HEK293 (cell line): ENCODE data around the gene ZSCAN31.

Source experiments
- CTCF ChIA-PET: fragments of 350-600 bp; formaldehyde crosslinking; extraction: SDS; loops from one replicate; lab custom pipeline; 2021; ENCODE audit warnings: antibody characterized with exemption; lab: Yijun Ruan, JAX
- POLR2A ChIA-PET: fragments of 300-600 bp; formaldehyde crosslinking; extraction: SDS; loops from one replicate; lab custom pipeline; 2020; ENCODE audit warnings: antibody characterized with exemption, inconsistent platforms; lab: Yijun Ruan, JAX
- H3K27ac ChIP-seq: fragments of 200-500 bp; sonication (Bioruptor generic); 2 replicates; pipeline ENCODE4 v1.5.1; 2014; ENCODE audit warnings: low read depth, low read length, control low read depth, inconsistent platforms; ENCODE audit errors: extremely low read depth
- H3K36me3 ChIP-seq, 2 experiments: fragments of 200-500 bp in 1 of 2; sonication (Bioruptor generic) in 1 of 2; 1 replicate in 1 of 2; 2 replicates in 1 of 2; pipeline ENCODE4 v1.5.1; 2014 to 2017; ENCODE audit warnings: inconsistent platforms in 2 of 2, low read length in 2 of 2; ENCODE audit not compliant: control insufficient read depth in 2 of 2, insufficient read depth in 1 of 2
- H3K4me1 ChIP-seq: fragments of 200-500 bp; sonication (Bioruptor generic); 2 replicates; pipeline ENCODE4 v1.5.1; 2014; ENCODE audit warnings: mild to moderate bottlenecking, low read length, inconsistent platforms; ENCODE audit not compliant: control insufficient read depth, insufficient read depth
- H3K4me3 ChIP-seq: 2 replicates; pipeline ENCODE4 v1.5.1; 2011; ENCODE audit warnings: low read depth, mild to moderate bottlenecking, control low read depth, low read length, moderate library complexity
- H3K9me3 ChIP-seq: fragments of 200-500 bp; sonication (Bioruptor generic); 2 replicates; pipeline ENCODE4 v1.5.1; 2014; ENCODE audit warnings: low read depth, low read length, inconsistent platforms; ENCODE audit not compliant: control insufficient read depth, insufficient read depth
- BCL11B ChIP-seq: fragments of 450-650 bp; formaldehyde crosslinking; IDR thresholded peaks from 2 replicates; pipeline ENCODE4 v1.5.1; 2016; ENCODE audit warnings: low read depth, missing biosample characterization, missing genetic modification characterization
- KLF10 ChIP-seq: fragments of 450-650 bp; IDR thresholded peaks from 2 replicates; pipeline ENCODE4 v1.5.1; 2018; ENCODE audit warnings: missing biosample characterization, mild to moderate bottlenecking, missing genetic modification characterization
- KLF8 ChIP-seq: fragments of 450-650 bp; formaldehyde crosslinking; IDR thresholded peaks from 2 replicates; pipeline ENCODE4 v1.5.1; 2016; ENCODE audit warnings: missing biosample characterization, missing genetic modification characterization
- PRDM1 ChIP-seq: fragments of 450-650 bp; formaldehyde crosslinking; IDR thresholded peaks from 2 replicates; pipeline ENCODE4; 2016; ENCODE audit warnings: missing biosample characterization, missing genetic modification characterization
- ZBTB48 ChIP-seq: fragments of 450-650 bp; formaldehyde crosslinking; IDR thresholded peaks from 2 replicates; pipeline ENCODE4 v1.5.1; 2016; ENCODE audit warnings: missing biosample characterization, missing genetic modification characterization
- ZNF19 ChIP-seq: fragments of 450-650 bp; formaldehyde crosslinking; IDR thresholded peaks from 2 replicates; pipeline ENCODE4; 2016; ENCODE audit warnings: missing biosample characterization, missing genetic modification characterization, low read depth
- ZNF214 ChIP-seq: fragments of 450-650 bp; formaldehyde crosslinking; IDR thresholded peaks from 2 replicates; pipeline ENCODE4 v1.5.1; 2017; ENCODE audit warnings: missing biosample characterization, mild to moderate bottlenecking, missing genetic modification characterization, borderline replicate concordance
- ZNF292 ChIP-seq: fragments of 450-650 bp; formaldehyde crosslinking; IDR thresholded peaks from 2 replicates; pipeline ENCODE4 v1.5.1; 2016; ENCODE audit warnings: low read depth, missing biosample characterization, missing genetic modification characterization, borderline replicate concordance
- ZNF366 ChIP-seq: fragments of 450-650 bp; formaldehyde crosslinking; conservative IDR thresholded peaks from 2 replicates; pipeline ENCODE4 v1.5.1; 2016; ENCODE audit warnings: missing biosample characterization, missing genetic modification characterization
- ZNF416 ChIP-seq: fragments of 450-650 bp; formaldehyde crosslinking; IDR thresholded peaks from 2 replicates; pipeline ENCODE4 v1.5.1; 2016; ENCODE audit warnings: missing biosample characterization, missing genetic modification characterization
- ZNF585B ChIP-seq: fragments of 450-650 bp; formaldehyde crosslinking; IDR thresholded peaks from 2 replicates; pipeline ENCODE4 v1.5.1; 2016; ENCODE audit warnings: missing biosample characterization, missing genetic modification characterization
- ZNF677 ChIP-seq: fragments of 450-650 bp; IDR thresholded peaks from 2 replicates; pipeline ENCODE4 v1.5.0; 2018; ENCODE audit warnings: missing biosample characterization, mild to moderate bottlenecking, missing genetic modification characterization, moderate library complexity
- ZNF76 ChIP-seq: fragments of 450-650 bp; formaldehyde crosslinking; IDR thresholded peaks from 2 replicates; pipeline ENCODE4; 2016; ENCODE audit warnings: low read depth, missing biosample characterization, missing genetic modification characterization, borderline replicate concordance
- ZNF776 ChIP-seq: fragments of 450-650 bp; formaldehyde crosslinking; IDR thresholded peaks from 2 replicates; pipeline ENCODE4 v1.5.0; 2017; ENCODE audit warnings: missing biosample characterization, missing genetic modification characterization, borderline replicate concordance
- TF ChIP-seq, protein P1 (sequence below): fragments of 450-650 bp; formaldehyde crosslinking; IDR thresholded peaks from 2 replicates; pipeline ENCODE4 v1.5.1; 2016; ENCODE audit warnings: missing biosample characterization, missing genetic modification characterization
- TF ChIP-seq, protein P2 (sequence below): fragments of 450-650 bp; formaldehyde crosslinking; IDR thresholded peaks from 2 replicates; pipeline ENCODE4 v1.5.1; 2016; ENCODE audit warnings: missing biosample characterization, missing genetic modification characterization
- TF ChIP-seq, protein P3 (sequence below): fragments of 450-650 bp; formaldehyde crosslinking; IDR thresholded peaks from 2 replicates; pipeline ENCODE4 v1.5.0; 2017; ENCODE audit warnings: missing biosample characterization, missing genetic modification characterization, borderline replicate concordance
- TF ChIP-seq, protein P4 (sequence below): fragments of 450-650 bp; formaldehyde crosslinking; IDR thresholded peaks from 2 replicates; pipeline ENCODE4 v1.5.1; 2016; ENCODE audit warnings: missing biosample characterization, missing genetic modification characterization

ZSCAN31 gene

DNA sequence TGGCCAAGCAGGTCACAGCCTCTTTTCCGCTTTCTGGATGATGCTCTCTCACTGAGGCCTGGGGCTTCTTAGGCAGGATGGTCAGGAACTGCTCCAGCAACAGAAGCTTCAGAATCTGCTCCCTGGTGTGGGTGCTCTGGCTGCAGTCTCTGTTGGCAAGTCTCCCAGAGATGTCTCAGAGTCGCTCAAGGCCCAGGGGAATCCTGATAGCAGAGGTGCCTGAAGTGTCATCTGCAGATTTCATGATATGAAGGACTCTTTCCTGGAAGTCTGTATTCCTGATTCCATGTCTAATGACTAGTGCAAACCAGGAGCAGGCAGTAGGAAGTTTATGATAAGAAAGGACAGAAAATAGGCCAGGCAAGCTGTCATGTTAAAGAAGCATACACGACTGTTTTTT is 20.3 kb downstream of the ZSCAN31 start:
- ChIA-PET CTCF (no interaction called here), POLR2A (interaction anchor here (2.2 kb wide), 1 partner anchor 20 kb away, joined by 5 read pairs; no protein-coding TSS in a partner anchor)
- Histone ChIP-seq H3K27ac (no peak overlapping the region), H3K9me3 (no peaks in the 10 kb centered on the region), H3K4me1 (peaks cover 6% of the 10 kb centered on the region), H3K4me3 (no peak overlapping the region), H3K36me3 (no peaks in the 10 kb centered on the region)
- TF ChIP-seq KLF8 = no peak
- no peak for TF ChIP-seq ZNF366 (tag by site-specific recombination)
- no peak for TF ChIP-seq ZNF19 (tag by site-specific recombination)
- no peak for TF ChIP-seq ZNF292 (tag by site-specific recombination)
- no peak for TF ChIP-seq KLF10 (tag by site-specific recombination)
- TF ChIP-seq ZNF776 = no peak
- no peak for TF ChIP-seq ZNF416 (tag by site-specific recombination)
- no peak for TF ChIP-seq ZBTB48 (tag by site-specific recombination)
- TF ChIP-seq ZNF76 (tag by site-specific recombination) = no peak

DNA sequence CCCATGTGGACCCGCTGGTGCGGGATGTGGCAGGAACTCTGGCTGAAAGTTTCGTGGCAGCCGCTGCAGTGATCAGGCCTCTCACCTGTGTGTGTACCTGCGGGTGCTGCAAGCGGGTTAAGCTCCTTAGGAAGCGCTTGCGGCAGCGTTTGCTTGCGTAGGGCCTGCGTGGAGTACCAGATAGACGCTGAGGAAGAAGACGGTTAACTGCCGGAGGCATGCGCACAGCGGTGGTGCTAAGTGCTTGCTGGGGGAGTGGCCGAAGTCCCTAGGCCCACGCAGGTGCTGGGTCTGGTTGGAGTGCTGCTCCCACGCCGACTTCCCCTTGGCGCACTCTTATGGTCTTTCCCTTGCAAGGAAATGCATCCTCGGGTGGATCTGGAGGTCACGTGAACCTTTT is 23.0 kb downstream of the ZSCAN31 start:
- no peak for TF ChIP-seq BCL11B (tag by site-specific recombination)
- TF ChIP-seq, protein P1, sequence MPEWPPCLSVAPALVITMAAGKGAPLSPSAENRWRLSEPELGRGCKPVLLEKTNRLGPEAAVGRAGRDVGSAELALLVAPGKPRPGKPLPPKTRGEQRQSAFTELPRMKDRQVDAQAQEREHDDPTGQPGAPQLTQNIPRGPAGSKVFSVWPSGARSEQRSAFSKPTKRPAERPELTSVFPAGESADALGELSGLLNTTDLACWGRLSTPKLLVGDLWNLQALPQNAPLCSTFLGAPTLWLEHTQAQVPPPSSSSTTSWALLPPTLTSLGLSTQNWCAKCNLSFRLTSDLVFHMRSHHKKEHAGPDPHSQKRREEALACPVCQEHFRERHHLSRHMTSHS (tag by site-specific recombination) = no peak
- TF ChIP-seq KLF10 (tag by site-specific recombination) = no peak
- no peak for TF ChIP-seq ZNF677 (tag by site-specific recombination)
- no peak for TF ChIP-seq ZNF214 (tag by site-specific recombination)
- no peak for TF ChIP-seq ZNF585B (tag by site-specific recombination)
- TF ChIP-seq, protein P2, sequence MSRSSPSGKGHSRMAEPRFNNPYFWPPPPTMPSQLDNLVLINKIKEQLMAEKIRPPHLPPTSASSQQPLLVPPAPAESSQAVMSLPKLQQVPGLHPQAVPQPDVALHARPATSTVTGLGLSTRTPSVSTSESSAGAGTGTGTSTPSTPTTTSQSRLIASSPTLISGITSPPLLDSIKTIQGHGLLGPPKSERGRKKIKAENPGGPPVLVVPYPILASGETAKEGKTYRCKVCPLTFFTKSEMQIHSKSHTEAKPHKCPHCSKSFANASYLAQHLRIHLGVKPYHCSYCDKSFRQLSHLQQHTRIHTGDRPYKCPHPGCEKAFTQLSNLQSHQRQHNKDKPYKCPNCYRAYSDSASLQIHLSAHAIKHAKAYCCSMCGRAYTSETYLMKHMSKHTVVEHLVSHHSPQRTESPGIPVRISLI (tag by site-specific recombination) = no peak
- TF ChIP-seq PRDM1 (tag by site-specific recombination) = no peak
- TF ChIP-seq, protein P3, sequence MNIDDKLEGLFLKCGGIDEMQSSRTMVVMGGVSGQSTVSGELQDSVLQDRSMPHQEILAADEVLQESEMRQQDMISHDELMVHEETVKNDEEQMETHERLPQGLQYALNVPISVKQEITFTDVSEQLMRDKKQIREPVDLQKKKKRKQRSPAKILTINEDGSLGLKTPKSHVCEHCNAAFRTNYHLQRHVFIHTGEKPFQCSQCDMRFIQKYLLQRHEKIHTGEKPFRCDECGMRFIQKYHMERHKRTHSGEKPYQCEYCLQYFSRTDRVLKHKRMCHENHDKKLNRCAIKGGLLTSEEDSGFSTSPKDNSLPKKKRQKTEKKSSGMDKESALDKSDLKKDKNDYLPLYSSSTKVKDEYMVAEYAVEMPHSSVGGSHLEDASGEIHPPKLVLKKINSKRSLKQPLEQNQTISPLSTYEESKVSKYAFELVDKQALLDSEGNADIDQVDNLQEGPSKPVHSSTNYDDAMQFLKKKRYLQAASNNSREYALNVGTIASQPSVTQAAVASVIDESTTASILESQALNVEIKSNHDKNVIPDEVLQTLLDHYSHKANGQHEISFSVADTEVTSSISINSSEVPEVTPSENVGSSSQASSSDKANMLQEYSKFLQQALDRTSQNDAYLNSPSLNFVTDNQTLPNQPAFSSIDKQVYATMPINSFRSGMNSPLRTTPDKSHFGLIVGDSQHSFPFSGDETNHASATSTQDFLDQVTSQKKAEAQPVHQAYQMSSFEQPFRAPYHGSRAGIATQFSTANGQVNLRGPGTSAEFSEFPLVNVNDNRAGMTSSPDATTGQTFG (tag by site-specific recombination) = no peak
- TF ChIP-seq, protein P4, sequence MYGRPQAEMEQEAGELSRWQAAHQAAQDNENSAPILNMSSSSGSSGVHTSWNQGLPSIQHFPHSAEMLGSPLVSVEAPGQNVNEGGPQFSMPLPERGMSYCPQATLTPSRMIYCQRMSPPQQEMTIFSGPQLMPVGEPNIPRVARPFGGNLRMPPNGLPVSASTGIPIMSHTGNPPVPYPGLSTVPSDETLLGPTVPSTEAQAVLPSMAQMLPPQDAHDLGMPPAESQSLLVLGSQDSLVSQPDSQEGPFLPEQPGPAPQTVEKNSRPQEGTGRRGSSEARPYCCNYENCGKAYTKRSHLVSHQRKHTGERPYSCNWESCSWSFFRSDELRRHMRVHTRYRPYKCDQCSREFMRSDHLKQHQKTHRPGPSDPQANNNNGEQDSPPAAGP (tag by site-specific recombination) = no peak
- Histone ChIP-seq H3K27ac (no peak overlapping the region), H3K4me3 (no peak overlapping the region), H3K4me1 (peaks cover 6% of the 10 kb centered on the region), H3K9me3 (no peaks in the 10 kb centered on the region), H3K36me3 (no peaks in the 10 kb centered on the region)
- POLR2A ChIA-PET = interaction anchor here (3.5 kb wide), 1 partner anchor 23 kb away, joined by 17 read pairs; the partner anchor contains the start of gene ZSCAN31
- CTCF ChIA-PET = interaction anchor here (1.2 kb wide), 1 partner anchor 43 kb away, joined by 3 read pairs; no protein-coding TSS in a partner anchor
